ENCODE results near the gene NME3. TPM values are rescaled to one million over a fixed set of nuclear protein-coding genes. Genes with fewer than 3 reads are reported as not detected.
A peak's percentile ranks its signal among the peaks of the same experiment; 100 is the strongest.

The NME3 gene
- polyA plus RNA-seq, 3 donors: 57.7 to 80.2 (median 74.7) TPM

DNA sequence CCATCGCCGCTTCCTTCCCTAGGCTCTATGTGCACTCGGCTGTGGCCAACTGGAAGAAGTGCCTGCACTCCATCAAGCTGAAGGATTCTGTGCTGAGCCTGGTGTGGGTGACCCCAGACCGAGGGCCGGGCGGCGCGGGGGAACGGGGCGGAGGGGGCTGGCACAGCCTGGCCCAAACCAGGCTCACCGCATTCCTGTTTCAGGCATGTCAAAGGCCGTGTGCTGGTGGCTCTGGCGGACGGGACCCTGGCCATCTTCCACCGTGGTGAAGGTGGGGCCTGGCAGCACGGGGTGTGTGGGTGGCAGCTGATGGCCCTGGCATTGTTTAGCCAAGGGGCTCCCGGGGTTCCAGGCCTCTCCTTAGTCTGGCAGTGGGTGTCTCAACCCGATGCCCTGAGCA lies 4.6 kb downstream of the NME3 start:
- H3K27me3 Mint-ChIP-seq (ENCODE audit: low read depth in 3 of 3): peaks cover 0 to 1% (median 0%) of the 10 kb centered on the region in 3 donors
- peaks cover 40% of the 10 kb centered on the region for H4K20me1 ChIP-seq (ENCODE audit: insufficient read depth, low read length)
- no peak for DNase-seq
- no peak overlapping the region for H3K4me3 Mint-ChIP-seq
- peaks cover 72% of the 10 kb centered on the region in 2 donors for H3K36me3 ChIP-seq (replicated peaks in 1 of 2; ENCODE audit: control insufficient read depth in 1 of 2, insufficient read depth in 2 of 2, low read length in 2 of 2)
- H3K4me2 ChIP-seq (replicated peaks; ENCODE audit: extremely low read depth, low read length, poor library complexity, severe bottlenecking): no peak overlapping the region
- H2AFZ ChIP-seq (ENCODE audit: insufficient read depth, low read depth, low read length, poor library complexity, severe bottlenecking): no peak overlapping the region
- no peak overlapping the region for H3K27ac ChIP-seq (ENCODE audit: low read depth in 1 of 2, low read length in 2 of 2)
- peaks cover 10 to 14% of the 10 kb centered on the region in 2 donors for H3K4me1 ChIP-seq (ENCODE audit: control insufficient read depth in 1 of 2, insufficient read depth in 2 of 2, low read length in 2 of 2)
- TF ChIP-seq, protein P1, sequence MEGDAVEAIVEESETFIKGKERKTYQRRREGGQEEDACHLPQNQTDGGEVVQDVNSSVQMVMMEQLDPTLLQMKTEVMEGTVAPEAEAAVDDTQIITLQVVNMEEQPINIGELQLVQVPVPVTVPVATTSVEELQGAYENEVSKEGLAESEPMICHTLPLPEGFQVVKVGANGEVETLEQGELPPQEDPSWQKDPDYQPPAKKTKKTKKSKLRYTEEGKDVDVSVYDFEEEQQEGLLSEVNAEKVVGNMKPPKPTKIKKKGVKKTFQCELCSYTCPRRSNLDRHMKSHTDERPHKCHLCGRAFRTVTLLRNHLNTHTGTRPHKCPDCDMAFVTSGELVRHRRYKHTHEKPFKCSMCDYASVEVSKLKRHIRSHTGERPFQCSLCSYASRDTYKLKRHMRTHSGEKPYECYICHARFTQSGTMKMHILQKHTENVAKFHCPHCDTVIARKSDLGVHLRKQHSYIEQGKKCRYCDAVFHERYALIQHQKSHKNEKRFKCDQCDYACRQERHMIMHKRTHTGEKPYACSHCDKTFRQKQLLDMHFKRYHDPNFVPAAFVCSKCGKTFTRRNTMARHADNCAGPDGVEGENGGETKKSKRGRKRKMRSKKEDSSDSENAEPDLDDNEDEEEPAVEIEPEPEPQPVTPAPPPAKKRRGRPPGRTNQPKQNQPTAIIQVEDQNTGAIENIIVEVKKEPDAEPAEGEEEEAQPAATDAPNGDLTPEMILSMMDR (IDR thresholded peaks at IDR 0.05): no peak
- peaks cover 35 to 61% of the 10 kb centered on the region in 2 donors for H3K36me3 Mint-ChIP-seq
- peaks cover 8% of the 10 kb centered on the region for H3K79me2 ChIP-seq (ENCODE audit: insufficient read depth, low read length)
- intact Hi-C loops (cut with micrococcal nuclease): no loop called here
- no peaks in the 10 kb centered on the region for H3K27me3 ChIP-seq (ENCODE audit: control insufficient read depth in 2 of 2, insufficient read depth in 2 of 2, low read length in 2 of 2)
- WGBS (ENCODE audit: insufficient coverage): 95% methylated on average over 18 of the region's 18 CpGs
- H3K27ac Mint-ChIP-seq: no peak overlapping the region
- peaks cover 9% of the 10 kb centered on the region for H3K4me1 Mint-ChIP-seq
- H3K4me3 ChIP-seq (replicated peaks in 1 of 3; ENCODE audit: low read depth in 2 of 3, low read length in 3 of 3): no peak overlapping the region
- peaks cover 0 to 2% (median 0%) of the 10 kb centered on the region in 7 donors for H3K9me3 Mint-ChIP-seq
- H3K9ac ChIP-seq (ENCODE audit: insufficient read depth, low read length, poor library complexity, severe bottlenecking): no peak overlapping the region
- no peaks in the 10 kb centered on the region for H3K9me3 ChIP-seq (replicated peaks in 1 of 2; ENCODE audit: control insufficient read depth in 1 of 2, insufficient read depth in 1 of 2, low read length in 2 of 2)

GRCh38 chr16:1766231-1766630 lies 5.1 kb downstream of the NME3 start:
- Histone ChIP-seq H3K9me3 (replicated peaks in 1 of 2; ENCODE audit: control insufficient read depth in 1 of 2, insufficient read depth in 1 of 2, low read length in 2 of 2) (no peaks in the 10 kb centered on the region), H3K36me3 (replicated peaks in 1 of 2; ENCODE audit: control insufficient read depth in 1 of 2, insufficient read depth in 2 of 2, low read length in 2 of 2) (peaks cover 73 to 76% of the 10 kb centered on the region in 2 donors), H3K4me2 (replicated peaks; ENCODE audit: extremely low read depth, low read length, poor library complexity, severe bottlenecking) (no peak overlapping the region), H3K4me3 (replicated peaks in 1 of 3; ENCODE audit: low read depth in 2 of 3, low read length in 3 of 3) (no peak overlapping the region), H3K27me3 (ENCODE audit: control insufficient read depth in 2 of 2, insufficient read depth in 2 of 2, low read length in 2 of 2) (no peaks in the 10 kb centered on the region), H3K79me2 (ENCODE audit: insufficient read depth, low read length) (peaks cover 6% of the 10 kb centered on the region), H3K4me1 (ENCODE audit: control insufficient read depth in 1 of 2, insufficient read depth in 2 of 2, low read length in 2 of 2) (peaks cover 10 to 14% of the 10 kb centered on the region in 2 donors), H3K9ac (ENCODE audit: insufficient read depth, low read length, poor library complexity, severe bottlenecking) (no peak overlapping the region), H3K27ac (ENCODE audit: low read depth in 1 of 2, low read length in 2 of 2) (no peak overlapping the region), H4K20me1 (ENCODE audit: insufficient read depth, low read length) (peaks cover 40% of the 10 kb centered on the region), H2AFZ (ENCODE audit: insufficient read depth, low read depth, low read length, poor library complexity, severe bottlenecking) (no peak overlapping the region)
- whole genome bisulfite sequencing (ENCODE audit: insufficient coverage): 97% methylated on average over 19 of the region's 19 CpGs
- intact Hi-C loops (cut with micrococcal nuclease): no loop called here
- H3K4me1 Mint-ChIP-seq: peaks cover 9% of the 10 kb centered on the region
- peaks cover 39 to 66% of the 10 kb centered on the region in 2 donors for H3K36me3 Mint-ChIP-seq
- peaks cover 0 to 1% (median 0%) of the 10 kb centered on the region in 3 donors for H3K27me3 Mint-ChIP-seq (ENCODE audit: low read depth in 3 of 3)
- TF ChIP-seq, protein P1 (IDR thresholded peaks at IDR 0.05): no peak
- H3K27ac Mint-ChIP-seq: peak overlapping the region in 1 of 7 donors; percentile 69
- peaks cover 0 to 2% (median 0%) of the 10 kb centered on the region in 7 donors for H3K9me3 Mint-ChIP-seq
- H3K4me3 Mint-ChIP-seq: no peak overlapping the region
- no peak for DNase-seq

All from CD14-positive monocyte (primary cell).